Suprapubic skin (tissue), 4 donors: Measurements from ENCODE around the gene PSMB8. TPM values are rescaled to one million over a fixed set of nuclear protein-coding genes. Genes with fewer than 3 reads are reported as not detected.
"Not testable (repeated sequence)": the region's sequence is repeated elsewhere in the genome, so short reads cannot be mapped to it uniquely, and the experiment has no call there.

Experiments
- DNase-seq, 2 donors: peaks; one replicate each; pipeline ENCODE4 v3.0.0-alpha.2; 2019; ENCODE audit warnings: low spot score in 2 of 2
- H3K27ac ChIP-seq: fragments of 200-600 bp; sonication (generic); one replicate; pipeline ENCODE4 v1.5.1; 2019
- H3K27me3 ChIP-seq: fragments of 200-600 bp; sonication (generic); one replicate; pipeline ENCODE4 v1.5.1; 2019
- H3K36me3 ChIP-seq: fragments of 200-600 bp; sonication (generic); one replicate; pipeline ENCODE4 v1.5.1; 2019
- H3K4me1 ChIP-seq: fragments of 200-600 bp; sonication (generic); one replicate; pipeline ENCODE4 v1.5.1; 2019
- H3K4me3 ChIP-seq: fragments of 200-600 bp; sonication (generic); one replicate; pipeline ENCODE4 v1.5.1; 2019; ENCODE audit warnings: mild to moderate bottlenecking
- H3K9me3 ChIP-seq: fragments of 200-600 bp; sonication (generic); one replicate; pipeline ENCODE4 v1.5.1; 2019
- EP300 ChIP-seq: sonication (generic); formaldehyde crosslinking; IDR thresholded peaks from one replicate; pipeline ENCODE4 v1.6.1; 2017; ENCODE audit warnings: antibody characterized with exemption
- POLR2A ChIP-seq, 2 donors: fragments of 450-650 bp; IDR thresholded peaks; one replicate each; pipeline ENCODE4 v1.6.1; 2017; ENCODE audit warnings: antibody characterized with exemption in 2 of 2, mild to moderate bottlenecking in 2 of 2, moderate library complexity in 2 of 2
- POLR2AphosphoS5 ChIP-seq, 3 donors: sonication (generic); formaldehyde crosslinking; IDR thresholded peaks; one replicate each; pipeline ENCODE4 v1.6.1; 2017; ENCODE audit warnings: antibody characterized with exemption in 3 of 3
- whole genome bisulfite sequencing: methylation state at CpG from one replicate; pipeline ENCODE4 v1.1.5; 2018; 5-methylcytosine and 5-hydroxymethylcytosine counted together
- total RNA-seq, 4 donors: library from RNA; depleted of rRNA; stranded (reverse); fragments of >200 nt; gene quantifications; one replicate each; pipeline ENCODE4 v1.1.0, GENCODE V29; 2016
- TF ChIP-seq, protein P1 (sequence below), 2 donors: fragments of 200-600 bp in 1 of 2; fragments of 450-650 bp in 1 of 2; sonication (generic) in 1 of 2; IDR thresholded peaks; one replicate each; pipeline ENCODE4 v1.5.1; 2016 to 2019; ENCODE audit warnings: antibody characterized with exemption in 2 of 2, mild to moderate bottlenecking in 1 of 2, moderate library complexity in 1 of 2

Gene PSMB8
- total RNA-seq, 4 donors from 2014 or later = 43.6 to 62.7 (median 49.0) TPM

DNA sequence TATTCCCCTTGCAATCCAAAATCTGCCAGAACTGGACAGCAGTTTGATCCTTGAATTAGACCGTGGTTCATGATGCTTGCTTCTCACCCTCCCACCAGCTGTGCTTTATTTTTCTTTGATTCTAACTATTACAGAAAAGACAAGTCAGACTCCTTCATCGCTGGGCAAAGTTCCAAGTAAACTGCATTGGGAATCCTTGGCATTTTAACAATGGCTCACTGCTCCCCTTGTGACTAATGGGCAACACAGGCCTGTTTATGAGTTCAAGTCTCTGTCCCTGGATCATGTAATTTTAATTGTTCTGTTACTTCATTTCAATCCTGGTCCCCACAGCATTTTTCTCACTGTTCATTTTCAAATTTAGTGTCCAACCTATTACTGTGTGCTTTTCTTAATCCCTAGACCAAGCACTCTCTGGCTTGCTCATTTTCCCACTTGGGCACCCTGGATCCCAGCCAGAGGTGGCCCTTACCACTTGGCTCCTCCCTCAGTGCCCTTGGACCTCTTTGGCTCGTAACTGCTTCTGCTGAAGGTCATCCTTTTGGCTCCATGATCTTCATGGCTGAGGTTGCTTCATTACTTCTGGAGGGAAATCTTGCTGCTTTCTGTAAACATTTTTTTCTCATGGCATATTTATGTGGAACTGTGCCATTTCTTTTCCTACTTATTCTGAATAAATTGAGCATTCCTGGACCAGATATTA lies 43.0 kb upstream of the PSMB8 start:
- no peak overlapping the region for H3K4me3 ChIP-seq
- H3K4me1 ChIP-seq = no peaks in the 10 kb centered on the region
- 43% methylated on average over 3 of the region's 3 CpGs for WGBS
- DNase-seq = no peak
- H3K27me3 ChIP-seq = no peaks in the 10 kb centered on the region
- H3K27ac ChIP-seq = no peak overlapping the region
- no peaks in the 10 kb centered on the region for H3K36me3 ChIP-seq
- no peak for TF ChIP-seq EP300
- no peak for TF ChIP-seq POLR2A (IDR thresholded peaks at IDR 0.05)
- TF ChIP-seq, protein P1, sequence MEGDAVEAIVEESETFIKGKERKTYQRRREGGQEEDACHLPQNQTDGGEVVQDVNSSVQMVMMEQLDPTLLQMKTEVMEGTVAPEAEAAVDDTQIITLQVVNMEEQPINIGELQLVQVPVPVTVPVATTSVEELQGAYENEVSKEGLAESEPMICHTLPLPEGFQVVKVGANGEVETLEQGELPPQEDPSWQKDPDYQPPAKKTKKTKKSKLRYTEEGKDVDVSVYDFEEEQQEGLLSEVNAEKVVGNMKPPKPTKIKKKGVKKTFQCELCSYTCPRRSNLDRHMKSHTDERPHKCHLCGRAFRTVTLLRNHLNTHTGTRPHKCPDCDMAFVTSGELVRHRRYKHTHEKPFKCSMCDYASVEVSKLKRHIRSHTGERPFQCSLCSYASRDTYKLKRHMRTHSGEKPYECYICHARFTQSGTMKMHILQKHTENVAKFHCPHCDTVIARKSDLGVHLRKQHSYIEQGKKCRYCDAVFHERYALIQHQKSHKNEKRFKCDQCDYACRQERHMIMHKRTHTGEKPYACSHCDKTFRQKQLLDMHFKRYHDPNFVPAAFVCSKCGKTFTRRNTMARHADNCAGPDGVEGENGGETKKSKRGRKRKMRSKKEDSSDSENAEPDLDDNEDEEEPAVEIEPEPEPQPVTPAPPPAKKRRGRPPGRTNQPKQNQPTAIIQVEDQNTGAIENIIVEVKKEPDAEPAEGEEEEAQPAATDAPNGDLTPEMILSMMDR (IDR thresholded peaks at IDR 0.05) = no peak
- TF ChIP-seq POLR2AphosphoS5 (IDR thresholded peaks at IDR 0.05) = no peak
- no peaks in the 10 kb centered on the region for H3K9me3 ChIP-seq

GRCh38 chr6:32885698-32886286 lies 41.9 kb upstream of the PSMB8 start:
- no peak for DNase-seq
- no peak overlapping the region for H3K27ac ChIP-seq
- no peaks in the 10 kb centered on the region for H3K36me3 ChIP-seq

DNA sequence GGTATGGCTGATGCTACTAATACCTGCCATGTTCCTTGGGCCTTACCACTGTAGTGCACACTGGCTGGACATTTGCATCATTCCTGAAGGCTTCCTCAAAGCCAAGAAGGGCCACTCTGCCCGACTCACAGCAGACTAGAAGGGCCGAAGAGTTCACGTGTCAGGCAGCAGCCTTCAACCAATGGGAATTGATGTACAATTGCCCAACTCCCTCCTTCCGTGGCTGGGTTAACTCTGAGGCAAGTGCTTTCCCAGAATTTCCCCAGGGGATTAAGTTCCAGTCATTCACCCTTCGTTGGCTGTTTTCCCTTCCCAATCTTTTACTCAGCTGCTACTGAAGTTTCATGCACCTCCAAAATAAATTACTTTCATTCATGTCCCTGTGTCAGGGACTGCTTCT lies 39.9 kb upstream of the PSMB8 start:
- H3K4me1 ChIP-seq = no peaks in the 10 kb centered on the region
- H3K4me3 ChIP-seq = no peak overlapping the region
- peaks cover 12% of the 10 kb centered on the region for H3K27me3 ChIP-seq
- DNase-seq = no peak
- no peaks in the 10 kb centered on the region for H3K9me3 ChIP-seq
- TF ChIP-seq POLR2AphosphoS5 (IDR thresholded peaks at IDR 0.05) = no peak
- TF ChIP-seq POLR2A (IDR thresholded peaks at IDR 0.05) = no peak
- TF ChIP-seq, protein P1 (IDR thresholded peaks at IDR 0.05) = no peak
- no peak for TF ChIP-seq EP300
- 22% methylated on average over 5 of the region's 5 CpGs for WGBS
- no peaks in the 10 kb centered on the region for H3K36me3 ChIP-seq
- H3K27ac ChIP-seq = no peak overlapping the region

More at GRCh38 chr6:32885698-32886286, 41.9 kb upstream of the PSMB8 start:
- Histone ChIP-seq H3K9me3 (no peaks in the 10 kb centered on the region), H3K4me3 (no peak overlapping the region), H3K4me1 (no peaks in the 10 kb centered on the region), H3K27me3 (no peaks in the 10 kb centered on the region)
- TF ChIP-seq POLR2AphosphoS5 (IDR thresholded peaks at IDR 0.05) = no peak
- TF ChIP-seq, protein P1 (IDR thresholded peaks at IDR 0.05) = peak; percentile 44 to 63
- WGBS = 49% methylated on average over 4 of the region's 4 CpGs

GRCh38 chr6:32882879-32883250 lies 39.0 kb upstream of the PSMB8 start:
- peaks cover 12% of the 10 kb centered on the region for H3K27me3 ChIP-seq
- no peak overlapping the region for H3K4me3 ChIP-seq
- no peak for DNase-seq
- H3K36me3 ChIP-seq = no peaks in the 10 kb centered on the region
- no peak for TF ChIP-seq POLR2A (IDR thresholded peaks at IDR 0.05)
- TF ChIP-seq, protein P1 (IDR thresholded peaks at IDR 0.05) = no peak
- TF ChIP-seq POLR2AphosphoS5 (IDR thresholded peaks at IDR 0.05) = no peak
- TF ChIP-seq EP300 = no peak
- no peaks in the 10 kb centered on the region for H3K9me3 ChIP-seq
- no peaks in the 10 kb centered on the region for H3K4me1 ChIP-seq
- no peak overlapping the region for H3K27ac ChIP-seq
- WGBS = 58% methylated on average over 1 of the region's 1 CpG

- DNase-seq, H3K27ac ChIP-seq, H3K36me3 ChIP-seq, H3K4me1 ChIP-seq, H3K9me3 ChIP-seq, H3K4me3 ChIP-seq: not testable (repeated sequence)
- peaks cover 12% of the 10 kb centered on the region for H3K27me3 ChIP-seq
- 94% methylated on average over 3 of the region's 3 CpGs for WGBS
Measured at GRCh38 chr6:32880962-32881361, 37.1 kb upstream of the PSMB8 start.
